ENCODE measurements around the gene SPINDOC.

Gene SPINDOC

DNA sequence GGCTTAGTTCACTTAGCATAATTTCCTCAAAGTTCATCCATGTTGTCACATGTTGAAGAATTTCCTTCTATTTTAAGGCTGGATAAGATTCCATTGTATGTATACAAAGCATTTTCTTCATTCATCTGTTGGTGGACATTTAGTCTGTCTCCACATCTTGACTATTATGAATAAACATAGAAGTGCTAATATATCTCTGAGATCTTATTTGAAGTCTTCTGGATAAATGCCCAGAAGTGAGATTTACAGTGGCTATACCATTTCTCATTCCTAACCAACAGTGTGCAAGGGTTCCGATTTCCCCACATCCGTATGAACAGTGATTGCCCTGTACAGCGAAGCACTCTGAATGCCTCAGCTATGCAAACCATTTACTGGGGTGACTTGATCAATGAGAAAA is 38.1 kb upstream of the SPINDOC start:
- FAIRE-seq: no peak
- DNase-seq (ENCODE audit: insufficient read length, low spot score): no peak
- TF ChIP-seq, protein P1, sequence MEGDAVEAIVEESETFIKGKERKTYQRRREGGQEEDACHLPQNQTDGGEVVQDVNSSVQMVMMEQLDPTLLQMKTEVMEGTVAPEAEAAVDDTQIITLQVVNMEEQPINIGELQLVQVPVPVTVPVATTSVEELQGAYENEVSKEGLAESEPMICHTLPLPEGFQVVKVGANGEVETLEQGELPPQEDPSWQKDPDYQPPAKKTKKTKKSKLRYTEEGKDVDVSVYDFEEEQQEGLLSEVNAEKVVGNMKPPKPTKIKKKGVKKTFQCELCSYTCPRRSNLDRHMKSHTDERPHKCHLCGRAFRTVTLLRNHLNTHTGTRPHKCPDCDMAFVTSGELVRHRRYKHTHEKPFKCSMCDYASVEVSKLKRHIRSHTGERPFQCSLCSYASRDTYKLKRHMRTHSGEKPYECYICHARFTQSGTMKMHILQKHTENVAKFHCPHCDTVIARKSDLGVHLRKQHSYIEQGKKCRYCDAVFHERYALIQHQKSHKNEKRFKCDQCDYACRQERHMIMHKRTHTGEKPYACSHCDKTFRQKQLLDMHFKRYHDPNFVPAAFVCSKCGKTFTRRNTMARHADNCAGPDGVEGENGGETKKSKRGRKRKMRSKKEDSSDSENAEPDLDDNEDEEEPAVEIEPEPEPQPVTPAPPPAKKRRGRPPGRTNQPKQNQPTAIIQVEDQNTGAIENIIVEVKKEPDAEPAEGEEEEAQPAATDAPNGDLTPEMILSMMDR (IDR thresholded peaks at IDR 0.05; ENCODE audit: insufficient read depth, missing control alignments): no peak

DNA sequence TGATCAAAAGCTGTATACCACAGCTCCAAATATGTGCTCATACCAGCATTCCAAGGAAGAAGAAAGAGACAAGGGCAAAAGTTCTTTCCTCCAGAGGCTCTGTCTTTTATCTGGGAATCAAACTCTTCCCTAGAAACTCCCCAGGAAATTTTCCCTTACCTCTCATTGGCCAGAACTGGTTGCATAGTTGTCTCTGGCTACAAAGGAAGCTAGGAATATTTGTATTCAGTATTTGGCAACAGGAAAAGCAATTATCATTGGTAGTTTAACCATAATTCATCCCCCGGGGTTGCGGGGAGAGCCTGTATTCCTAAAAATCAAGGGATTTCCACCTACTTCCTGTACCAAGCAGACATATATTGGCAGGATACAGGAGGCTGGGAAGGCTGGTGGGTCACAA is 34.2 kb upstream of the SPINDOC start:
- TF ChIP-seq, protein P1 (IDR thresholded peaks at IDR 0.05; ENCODE audit: insufficient read depth, missing control alignments): no peak

DNA sequence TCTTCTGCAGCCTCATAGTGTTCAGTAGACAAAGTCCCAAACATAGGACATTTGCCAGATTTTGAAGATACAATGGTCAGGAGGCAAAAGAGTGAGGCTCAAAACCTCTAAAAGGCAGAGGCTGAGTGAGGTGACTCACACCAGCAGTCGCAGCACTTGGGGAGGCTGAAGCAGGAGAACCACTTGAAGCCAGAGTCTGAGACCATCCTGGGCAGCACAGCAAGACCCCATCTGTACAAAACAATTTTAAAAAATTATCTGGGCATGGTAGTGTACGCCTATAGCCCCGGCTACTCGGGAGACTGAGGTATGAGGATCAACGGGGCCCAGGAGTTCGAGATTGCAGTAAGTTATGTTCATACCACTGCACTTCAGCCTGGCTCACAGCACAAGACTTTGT is 30.5 kb upstream of the SPINDOC start:
- TF ChIP-seq, protein P1 (IDR thresholded peaks at IDR 0.05; ENCODE audit: insufficient read depth, missing control alignments): no peak
- FAIRE-seq (no peak), DNase-seq (ENCODE audit: insufficient read length, low spot score) (no peak)

More for the DNA sequence above, 34.2 kb upstream of the SPINDOC start:
- DNase-seq (ENCODE audit: insufficient read length, low spot score) (no peak), FAIRE-seq (no peak)

DNA sequence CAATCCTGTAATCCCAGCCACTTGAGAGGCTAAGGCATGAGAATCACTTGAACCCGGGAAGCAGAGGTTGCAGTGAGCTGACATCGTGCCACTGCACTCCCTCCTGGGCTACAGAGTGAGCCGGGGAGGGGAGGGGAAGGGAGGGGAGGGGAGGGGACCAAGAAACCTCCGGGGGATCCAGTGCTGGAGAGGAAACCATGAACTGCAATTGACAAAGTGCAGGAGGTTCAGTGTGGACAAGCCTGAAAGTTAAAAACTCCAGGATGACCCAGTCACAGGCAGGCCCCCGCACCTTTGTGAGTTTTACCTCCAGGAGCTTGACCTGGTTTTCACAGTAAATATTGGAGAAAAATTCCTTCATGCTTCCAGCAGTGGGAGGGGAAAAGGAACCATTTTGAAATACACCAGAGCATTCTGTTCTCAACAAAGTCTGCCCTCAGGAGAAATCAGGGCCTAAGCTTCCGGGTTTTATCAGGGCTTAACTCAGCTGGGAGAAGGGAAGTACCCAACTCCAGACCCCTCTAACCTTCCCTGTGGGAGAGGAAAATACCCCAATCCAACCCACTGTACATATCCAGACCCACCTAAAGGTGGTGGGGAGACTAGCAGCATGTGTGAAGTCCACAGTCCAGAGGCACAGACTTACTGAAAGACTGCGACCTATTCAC is 29.2 kb upstream of the SPINDOC start:
- no peak for FAIRE-seq
- no peak for DNase-seq (ENCODE audit: insufficient read length, low spot score)
- TF ChIP-seq, protein P1 (IDR thresholded peaks at IDR 0.05; ENCODE audit: insufficient read depth, missing control alignments): no peak

DNA sequence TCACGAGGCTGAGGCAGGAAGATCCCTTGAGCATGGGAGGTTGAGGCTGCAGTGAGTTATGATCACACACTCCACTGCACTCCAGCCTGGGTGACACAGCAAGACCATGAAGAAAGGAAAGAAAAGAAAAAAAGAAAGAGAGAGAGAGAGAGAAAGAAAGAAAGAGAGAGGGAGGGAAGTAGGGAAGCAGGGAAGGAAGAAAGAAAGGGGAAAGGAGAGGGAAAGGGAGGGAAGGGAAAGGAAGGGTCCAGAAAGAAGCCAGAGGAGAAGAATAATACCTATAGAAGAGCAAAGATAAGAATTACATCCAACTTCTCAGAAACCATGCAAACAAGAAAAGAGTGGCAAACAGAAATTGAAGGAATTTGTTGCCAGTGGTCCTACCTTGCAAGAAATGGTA is 27.4 kb upstream of the SPINDOC start:
- TF ChIP-seq, protein P1 (IDR thresholded peaks at IDR 0.05; ENCODE audit: insufficient read depth, missing control alignments): no peak
- FAIRE-seq (no peak), DNase-seq (ENCODE audit: insufficient read length, low spot score) (no peak)

DNA sequence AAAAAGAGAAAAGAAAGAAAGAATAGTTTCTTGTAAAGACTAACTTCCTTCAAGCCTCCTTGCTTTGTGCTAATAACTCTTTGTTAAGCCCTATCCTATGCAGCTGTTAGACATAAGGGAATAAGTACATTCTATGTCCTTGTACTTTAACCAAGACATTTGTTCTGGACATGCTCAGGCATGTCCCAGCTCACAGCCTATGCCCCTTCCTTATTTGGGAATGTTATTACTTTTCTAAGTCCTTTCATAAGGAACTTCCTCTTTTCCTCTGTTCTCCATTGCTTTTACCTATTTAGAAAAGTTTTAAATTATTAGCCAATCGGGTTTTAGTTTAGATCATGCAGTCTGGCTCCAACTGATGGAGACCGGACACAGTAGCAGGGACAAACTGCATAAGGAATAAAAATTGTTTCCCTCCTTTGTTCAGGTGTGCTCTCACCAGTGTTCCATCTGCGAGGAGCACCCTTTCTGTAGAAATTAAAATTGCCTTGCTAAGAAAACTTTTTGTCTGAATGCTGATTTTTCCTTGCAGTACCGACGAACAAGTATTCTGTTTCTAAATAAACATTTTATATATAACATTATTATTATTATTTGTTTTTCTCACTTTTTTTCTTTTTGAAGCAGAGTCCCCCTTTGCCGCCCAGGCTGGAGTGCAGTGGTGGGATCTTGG is 21.6 kb upstream of the SPINDOC start:
- FAIRE-seq (no peak), DNase-seq (ENCODE audit: insufficient read length, low spot score) (no peak)
- TF ChIP-seq, protein P1 (IDR thresholded peaks at IDR 0.05; ENCODE audit: insufficient read depth, missing control alignments): no peak

DNA sequence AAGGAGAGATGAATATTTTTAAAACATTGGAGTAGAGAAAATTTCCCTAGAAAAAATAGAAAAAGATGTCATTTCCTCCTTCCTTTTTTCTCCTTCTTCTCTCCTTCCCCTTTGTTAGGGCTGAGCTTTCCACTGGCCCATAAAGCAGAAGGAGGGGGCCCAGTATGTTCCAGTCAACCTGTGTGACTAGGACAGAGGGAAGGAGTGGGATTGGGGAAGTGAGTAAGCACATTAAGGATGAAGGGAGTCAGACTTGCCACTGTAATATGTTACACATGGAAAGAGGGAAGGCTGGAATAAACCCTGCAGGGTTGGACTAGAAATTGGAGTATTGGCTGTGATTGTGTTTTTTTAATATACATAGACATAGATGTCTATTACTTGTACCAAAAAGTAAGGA is 20.1 kb upstream of the SPINDOC start:
- DNase-seq (ENCODE audit: insufficient read length, low spot score): no peak
- TF ChIP-seq, protein P1 (IDR thresholded peaks at IDR 0.05; ENCODE audit: insufficient read depth, missing control alignments): no peak
- FAIRE-seq: no peak
